Stimulated activated CD8-positive, alpha-beta memory T cell treated with anti-CD3 and anti-CD28 coated beads, Interleukin-15, amount 100 ng/mL, for 4 hours (primary cell): Measurements from ENCODE around the gene KIF5A.

ENCODE experiments used
- DNase-seq, 2 donors: peaks; one replicate each; pipeline ENCODE4 v3.0.0-alpha.2; 2020; ENCODE audit warnings: low read depth in 2 of 2

The KIF5A gene

DNA sequence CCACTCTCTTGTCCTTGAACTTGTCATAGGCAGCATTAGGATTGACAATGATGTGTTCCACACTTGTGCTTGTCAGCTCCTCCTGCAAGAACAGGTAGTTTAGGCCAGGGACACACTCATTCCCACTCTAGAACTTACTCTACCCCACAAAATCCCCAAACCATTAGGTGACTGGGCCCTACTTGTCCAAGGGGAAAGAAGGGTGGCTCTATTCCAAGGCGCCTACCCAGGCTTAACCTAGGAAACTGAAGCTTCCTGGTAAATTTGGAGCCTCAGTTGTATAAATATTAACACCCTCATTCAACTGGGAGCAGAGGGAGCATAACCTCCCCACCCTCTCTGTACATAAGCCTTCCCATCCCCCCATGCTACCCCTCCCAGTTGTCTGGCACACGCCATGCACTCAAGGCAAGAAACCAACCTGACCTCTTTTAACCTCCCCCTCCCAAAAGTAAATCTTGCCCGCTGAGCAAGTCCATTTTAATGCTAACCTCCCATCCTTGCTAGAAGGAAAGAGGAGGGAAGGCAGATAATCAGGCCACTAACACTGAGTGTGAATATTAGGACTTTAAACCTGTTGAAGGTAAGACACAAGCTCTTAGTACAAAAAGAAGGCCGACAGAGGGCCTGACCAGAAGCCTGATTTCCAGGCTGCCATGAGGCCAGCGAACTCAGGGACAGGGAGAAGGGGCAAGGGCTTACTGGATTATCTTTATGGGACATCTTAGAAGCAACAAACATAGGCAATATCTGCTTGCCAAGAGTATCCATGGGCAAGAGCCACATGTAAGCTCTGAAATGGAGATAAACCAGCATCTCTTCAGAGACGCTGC, 13.9 kb upstream of the KIF5A start:
- DNase-seq = no peak

- DNase-seq = no peak
These were observed 13.3 kb upstream of the KIF5A start for GRCh38 chr12:57536597-57536942.

DNA sequence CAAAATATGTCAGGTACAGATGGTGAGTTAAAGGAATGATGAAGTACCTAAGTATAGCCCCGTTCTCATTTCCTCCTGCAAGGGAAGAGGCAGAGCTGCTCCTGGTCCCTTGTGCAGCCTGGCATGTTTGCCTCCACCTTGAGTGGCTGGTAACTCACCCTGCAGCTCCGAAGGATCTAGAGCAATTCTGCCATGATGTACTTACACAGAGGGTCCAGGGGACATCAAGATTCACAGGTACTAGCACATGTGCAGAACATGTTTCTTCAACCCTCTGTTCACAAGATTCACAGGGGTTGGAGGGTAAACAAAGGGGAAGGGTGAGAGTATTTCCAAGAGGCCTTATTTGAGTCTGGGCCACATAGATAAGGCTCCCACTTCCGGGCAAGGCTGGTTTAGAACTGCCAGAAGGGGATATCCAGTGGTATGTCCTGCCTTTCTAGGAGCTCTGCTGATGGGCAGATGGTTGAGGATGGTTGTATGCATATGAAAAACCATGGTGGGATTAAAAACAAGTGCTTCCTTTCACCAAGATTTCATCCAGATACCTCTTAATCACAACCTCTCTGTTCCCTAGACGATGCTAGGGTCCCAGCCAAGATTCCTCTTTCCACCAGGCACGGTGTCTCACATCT, 10.6 kb upstream of the KIF5A start:
- no peak for DNase-seq

GRCh38 chr12:57541001-57541400, 8.8 kb upstream of the KIF5A start:
- DNase-seq = no peak

DNA sequence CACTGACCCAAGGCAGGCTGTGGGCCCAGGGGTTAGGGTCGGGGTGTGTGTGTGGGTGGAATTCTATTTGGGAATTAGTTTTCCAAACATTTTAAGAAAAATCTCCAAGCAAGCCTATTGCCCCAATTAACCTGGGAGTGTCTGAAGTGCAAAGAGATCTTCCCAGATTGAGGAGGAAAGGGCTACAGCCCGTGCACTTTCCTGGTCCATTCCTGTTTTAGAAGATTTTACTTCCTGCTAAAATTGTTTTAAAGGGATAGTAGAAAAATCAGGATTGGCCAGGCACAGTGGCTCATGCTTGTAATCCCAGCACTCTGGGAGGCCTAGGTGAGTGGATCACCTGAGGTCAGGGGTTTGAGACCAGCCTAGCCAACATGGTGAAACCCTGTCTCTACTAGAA, 8.1 kb upstream of the KIF5A start:
- DNase-seq = no peak

DNA sequence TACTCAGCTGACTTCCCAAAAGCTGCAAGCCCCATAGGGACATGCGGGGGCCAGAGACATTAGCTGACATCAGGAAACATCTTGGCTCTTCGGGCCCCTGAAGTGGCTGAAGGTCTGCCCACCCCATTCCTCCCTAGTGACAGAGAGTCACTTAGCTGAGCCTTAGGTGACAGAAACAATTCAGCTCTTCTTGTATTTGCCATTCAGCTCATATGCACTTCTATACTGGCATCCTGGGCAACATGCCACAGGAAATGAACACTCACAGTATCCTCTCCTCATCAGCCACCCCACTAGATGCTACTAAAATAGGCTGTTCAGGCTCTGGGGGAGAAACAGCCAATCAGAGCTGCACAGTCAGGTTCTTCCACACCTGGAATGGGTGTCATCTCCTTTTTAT, 6.3 kb upstream of the KIF5A start:
- DNase-seq = no peak

DNA sequence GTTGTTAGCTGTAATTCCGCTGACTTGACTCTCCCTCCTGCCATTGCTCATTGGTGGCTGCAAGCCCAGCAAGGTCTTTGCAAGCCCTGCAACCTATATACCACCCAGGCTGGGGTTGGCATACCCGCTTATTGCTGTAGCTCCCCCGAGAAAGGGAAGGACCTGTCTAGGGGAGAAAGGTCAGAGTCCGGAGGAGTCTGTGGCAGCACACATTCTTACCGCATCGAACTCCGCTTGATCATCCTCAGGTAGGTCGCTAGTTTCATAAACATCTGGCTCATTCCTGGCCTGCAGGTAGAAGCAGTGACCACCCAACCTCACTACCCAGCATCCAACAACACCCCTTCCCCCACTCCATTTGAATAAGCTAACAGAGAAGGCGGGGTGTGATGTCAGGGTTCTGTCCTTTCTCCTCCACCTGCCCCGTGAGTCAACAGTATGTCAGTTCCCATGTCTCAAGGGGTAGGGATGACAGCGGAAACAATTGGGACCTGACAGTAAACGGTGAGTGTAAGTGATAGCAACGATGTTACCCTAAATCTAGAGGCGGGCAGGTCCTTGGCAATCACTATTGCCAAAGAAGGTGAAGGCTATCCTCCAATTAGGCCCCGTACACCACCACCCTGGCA, 3.9 kb upstream of the KIF5A start:
- no peak for DNase-seq

DNA sequence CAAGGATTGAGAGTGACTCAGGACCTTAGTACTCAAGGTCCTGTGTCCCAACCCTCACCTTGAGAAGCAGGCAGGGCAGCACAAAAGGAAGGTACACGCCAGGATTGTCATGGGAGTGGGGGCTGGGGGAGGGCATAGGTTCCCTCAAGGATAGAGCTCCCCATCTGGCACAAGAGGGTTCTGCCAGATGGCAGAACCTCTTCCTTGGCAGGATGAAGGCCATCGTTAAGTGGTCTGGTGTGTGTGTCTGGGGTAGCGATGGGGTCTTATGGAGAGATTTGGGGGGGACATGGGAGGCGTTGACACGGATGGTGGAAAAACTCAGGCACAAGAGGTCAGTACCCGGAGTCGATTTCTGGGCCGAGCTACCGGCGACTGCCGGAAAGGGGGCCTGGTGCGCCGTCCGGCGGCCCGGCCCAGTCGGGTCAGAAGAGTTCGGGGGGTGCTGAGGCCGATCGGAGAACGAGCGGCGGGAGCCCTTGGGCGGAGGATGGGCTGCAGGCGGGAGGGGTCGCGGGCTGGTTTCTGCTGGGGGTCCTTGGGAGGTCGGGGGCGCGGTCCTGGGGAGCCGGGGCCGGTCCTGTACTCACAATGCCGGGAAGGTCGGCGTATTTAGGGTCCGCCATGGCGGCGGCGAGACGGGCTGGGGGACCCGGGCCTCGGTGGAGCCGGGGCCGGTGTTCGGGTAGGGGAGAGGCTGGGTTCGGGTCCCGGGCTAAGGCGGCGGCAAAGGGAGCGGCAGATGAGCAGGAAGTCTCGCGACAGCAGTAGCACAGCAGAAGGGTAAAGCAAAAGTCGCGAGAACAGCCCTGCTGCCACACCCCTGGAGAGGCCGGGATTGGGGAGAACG, 3.2 kb upstream of the KIF5A start, which contains the start of gene DCTN2:
Gene DCTN2 (minus strand): TSS at position 755 of the 850 bp plus-strand sequence. CDS start 129 bp downstream, at position 626.
- DNase-seq = peak; percentile 81 to 91

DNA sequence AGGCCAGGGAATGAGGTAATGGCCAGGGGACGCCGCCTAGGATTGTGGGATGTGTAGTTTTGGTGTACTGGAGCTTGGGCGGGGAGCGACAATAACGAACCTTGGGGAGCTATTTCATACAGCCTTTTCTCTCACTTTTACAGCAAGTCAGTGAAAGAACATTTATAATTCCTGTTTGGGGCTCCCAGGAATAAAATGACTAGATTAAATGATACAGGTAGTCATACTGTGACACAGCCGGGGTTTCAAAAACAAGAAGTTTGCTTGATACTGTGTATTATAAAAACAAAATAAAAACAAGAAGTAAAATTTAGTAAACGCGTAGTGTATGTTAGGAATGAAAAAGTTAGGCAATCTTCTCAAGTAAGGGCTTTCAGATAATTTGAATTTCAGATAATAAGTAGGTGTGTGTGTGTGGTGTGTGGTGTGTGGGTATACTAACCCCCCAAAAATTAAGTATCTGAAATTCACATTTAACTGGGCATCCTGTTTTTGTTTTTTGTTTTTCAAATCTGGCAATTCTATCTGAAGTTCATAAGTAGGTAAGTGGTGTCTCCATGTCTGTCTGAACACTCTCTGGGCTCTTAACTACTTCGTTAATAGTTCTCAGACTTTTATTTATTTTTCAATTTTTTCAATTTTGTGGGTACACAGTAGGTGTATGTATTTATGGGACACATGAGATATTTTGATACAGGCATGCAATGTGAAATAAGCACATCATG, 2.4 kb upstream of the KIF5A start:
- no peak for DNase-seq

DNA sequence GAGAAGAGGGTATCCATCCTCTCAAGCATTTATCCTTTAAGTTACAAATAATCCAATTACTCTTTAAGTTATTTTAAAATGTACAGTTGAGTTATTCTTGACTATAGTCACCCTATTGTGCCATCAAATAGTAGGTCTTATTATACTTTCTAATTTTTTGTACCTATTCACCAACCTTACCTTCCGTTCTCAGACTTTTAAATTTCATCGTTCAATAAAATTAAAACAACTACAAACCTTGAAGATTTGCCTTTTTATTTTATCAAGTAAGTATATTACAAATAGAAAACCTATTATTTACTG, 1.9 kb upstream of the KIF5A start:
- no peak for DNase-seq

DNA sequence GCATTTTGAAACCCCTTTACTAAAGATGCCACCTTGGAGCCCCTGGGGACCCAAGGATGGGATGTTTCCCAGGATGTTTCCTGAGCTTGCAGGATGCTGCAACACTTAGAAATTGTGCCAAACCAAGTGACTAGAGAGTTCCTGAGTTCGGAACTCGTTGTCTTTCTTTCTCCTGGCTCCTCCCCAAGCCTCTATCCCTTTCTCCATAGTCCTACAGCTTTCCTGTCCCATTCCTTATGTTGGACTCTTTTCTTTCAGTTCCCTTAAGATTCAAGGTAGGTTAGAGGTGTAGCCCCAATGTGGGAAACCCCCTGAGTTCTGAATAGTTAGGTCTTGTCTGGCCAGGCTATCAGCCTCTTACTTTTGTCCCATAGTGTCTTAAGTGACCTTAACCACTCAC, 1.4 kb upstream of the KIF5A start:
- no peak for DNase-seq

DNA sequence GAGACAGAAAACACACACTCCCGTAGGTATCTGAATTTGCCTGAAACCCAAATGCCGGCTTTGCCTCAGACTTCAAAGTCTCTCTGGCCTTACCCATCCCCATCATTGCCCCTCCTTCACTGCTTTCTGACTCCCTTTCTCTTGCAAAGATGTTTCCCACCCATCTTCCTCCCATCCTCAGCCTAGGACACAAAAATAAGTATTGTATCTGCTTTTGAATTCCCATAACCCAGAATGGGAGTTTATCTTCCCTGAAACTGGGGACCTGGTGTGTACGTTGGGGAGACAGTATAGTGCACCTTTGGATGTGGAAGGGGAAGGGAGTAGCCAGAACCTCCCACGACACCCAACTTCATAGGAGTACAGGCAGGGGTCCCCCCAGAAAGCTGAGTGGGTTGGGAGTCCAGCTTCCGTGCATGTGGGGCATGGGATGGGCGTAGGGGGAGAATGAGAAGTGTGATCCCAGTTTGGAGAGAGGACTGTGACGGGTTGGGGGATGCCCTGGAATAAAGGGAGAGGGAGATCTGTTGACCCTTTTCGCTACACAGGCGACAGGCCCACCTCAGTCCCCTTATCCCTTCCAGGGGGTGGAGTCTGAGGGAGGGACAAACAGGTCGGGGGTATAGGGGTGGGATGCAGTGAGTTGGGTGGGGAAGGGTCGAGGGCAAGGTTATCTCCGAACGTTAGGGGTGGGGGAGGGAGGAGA, 488 bp upstream of the KIF5A start:
- DNase-seq = no peak

DNA sequence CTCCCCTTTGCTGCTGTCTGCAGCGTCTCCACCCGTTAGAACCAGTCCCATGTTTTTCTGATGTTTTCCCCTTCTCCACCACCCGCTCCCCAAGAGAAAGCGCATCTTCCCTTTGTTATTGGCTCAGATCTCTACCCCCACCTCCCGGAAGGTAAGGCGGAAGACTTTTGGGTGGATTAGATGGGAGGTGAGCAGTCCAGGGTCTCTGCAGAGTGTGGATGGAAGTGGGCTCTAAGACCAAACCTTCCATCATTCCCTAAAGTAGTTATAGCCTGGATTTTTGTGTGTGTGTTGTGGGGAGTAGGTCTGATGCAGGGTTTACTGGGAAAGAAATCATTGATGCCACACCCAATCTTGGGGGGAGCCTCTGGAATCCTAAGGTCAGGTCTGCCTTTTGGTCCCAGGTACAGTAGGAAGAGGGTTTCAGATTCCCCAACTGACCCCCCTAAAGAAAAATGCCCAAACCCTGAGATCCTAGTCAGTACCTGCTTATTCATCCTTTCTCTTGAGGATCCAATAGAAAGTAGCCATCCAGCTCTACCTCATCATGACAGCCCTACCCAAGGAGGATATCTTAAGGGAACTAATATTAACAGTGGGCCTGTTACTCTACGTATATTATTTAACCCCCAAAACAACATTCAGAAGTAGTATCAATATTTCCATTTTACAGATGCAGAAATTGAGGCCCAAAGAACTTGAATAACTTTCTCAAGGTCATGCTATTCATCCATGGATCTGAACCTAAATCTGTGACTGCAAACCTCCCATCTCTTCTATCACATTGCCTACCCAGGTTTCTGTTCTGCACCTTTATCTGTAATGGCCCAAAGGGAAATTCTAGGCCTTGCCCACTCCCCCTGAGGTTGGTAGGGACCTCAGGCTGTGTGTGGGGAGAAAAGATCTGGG, 1.1 kb downstream of the KIF5A start:
- DNase-seq = no peak

DNA sequence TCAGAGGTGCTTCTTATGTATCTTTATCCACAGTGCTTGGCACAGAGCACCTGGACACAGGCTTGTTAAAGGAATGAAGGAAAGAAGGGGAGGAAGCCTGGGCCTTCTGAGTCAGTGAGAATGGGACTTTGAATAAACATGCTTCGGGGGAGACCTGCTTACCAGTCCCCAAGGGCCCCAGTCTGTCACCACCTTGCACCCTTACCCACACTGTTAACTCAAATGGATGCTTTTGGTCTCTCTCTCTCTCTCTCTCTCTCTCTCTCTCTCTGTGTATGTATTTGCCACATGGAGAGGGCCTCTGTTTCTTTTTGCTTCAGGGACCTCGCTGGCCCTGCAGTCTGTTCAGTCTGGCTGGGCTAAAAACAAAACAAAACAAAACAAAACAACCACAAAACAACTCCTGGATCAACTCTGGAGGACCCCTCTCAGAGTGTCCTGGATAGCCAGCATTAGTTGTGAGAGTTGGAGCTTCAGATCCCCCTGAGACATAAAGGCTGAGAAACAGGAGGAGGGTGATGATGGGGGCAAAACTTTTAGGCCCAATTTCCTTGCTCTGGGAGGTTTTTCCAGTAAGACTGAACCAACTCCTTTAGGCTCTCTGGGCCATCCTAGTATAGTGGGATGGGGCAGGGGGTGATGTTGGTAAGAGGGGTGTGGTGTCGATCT, 1.9 kb downstream of the KIF5A start:
- no peak for DNase-seq

DNA sequence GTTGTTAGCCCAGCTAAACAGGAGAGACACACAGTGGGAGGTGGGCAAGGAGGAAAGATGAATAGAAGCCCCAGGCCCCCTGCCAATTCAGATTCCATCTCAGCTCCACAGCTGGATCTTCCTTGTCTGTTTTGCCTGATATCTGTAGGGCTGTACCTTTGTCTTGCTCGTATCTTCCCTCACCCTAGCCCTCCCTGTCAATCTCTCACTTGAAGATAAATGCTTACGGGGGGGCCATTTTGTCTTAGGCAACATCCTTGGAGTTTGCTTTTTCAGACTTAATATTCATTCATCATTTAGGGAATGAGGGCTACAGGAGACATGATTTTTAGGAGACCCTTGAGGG, 2.4 kb downstream of the KIF5A start:
- DNase-seq = no peak

DNA sequence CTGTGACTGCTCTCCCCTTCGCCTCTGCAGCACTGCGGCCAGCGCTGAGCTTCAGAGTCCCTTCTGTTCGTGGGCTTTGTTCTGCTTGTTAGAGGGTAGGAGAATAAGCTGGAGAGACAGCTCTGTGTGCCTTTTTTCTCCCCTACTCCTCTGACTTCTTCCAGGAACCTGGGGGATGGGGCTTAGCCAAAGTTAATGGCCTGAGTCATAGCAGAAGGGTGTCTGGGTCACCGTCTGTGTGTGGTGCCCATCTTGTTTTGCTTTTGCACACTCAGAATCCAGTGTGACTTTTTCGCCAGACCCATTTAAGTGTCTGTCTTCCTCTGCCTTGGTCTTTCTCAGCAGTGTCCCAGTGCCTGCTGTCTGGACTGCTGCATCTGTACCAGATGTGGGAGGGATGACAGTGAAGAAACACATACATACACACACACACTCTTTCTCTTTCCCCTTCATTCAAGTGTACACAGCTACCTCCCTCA, 3.0 kb downstream of the KIF5A start:
- DNase-seq = no peak

DNA sequence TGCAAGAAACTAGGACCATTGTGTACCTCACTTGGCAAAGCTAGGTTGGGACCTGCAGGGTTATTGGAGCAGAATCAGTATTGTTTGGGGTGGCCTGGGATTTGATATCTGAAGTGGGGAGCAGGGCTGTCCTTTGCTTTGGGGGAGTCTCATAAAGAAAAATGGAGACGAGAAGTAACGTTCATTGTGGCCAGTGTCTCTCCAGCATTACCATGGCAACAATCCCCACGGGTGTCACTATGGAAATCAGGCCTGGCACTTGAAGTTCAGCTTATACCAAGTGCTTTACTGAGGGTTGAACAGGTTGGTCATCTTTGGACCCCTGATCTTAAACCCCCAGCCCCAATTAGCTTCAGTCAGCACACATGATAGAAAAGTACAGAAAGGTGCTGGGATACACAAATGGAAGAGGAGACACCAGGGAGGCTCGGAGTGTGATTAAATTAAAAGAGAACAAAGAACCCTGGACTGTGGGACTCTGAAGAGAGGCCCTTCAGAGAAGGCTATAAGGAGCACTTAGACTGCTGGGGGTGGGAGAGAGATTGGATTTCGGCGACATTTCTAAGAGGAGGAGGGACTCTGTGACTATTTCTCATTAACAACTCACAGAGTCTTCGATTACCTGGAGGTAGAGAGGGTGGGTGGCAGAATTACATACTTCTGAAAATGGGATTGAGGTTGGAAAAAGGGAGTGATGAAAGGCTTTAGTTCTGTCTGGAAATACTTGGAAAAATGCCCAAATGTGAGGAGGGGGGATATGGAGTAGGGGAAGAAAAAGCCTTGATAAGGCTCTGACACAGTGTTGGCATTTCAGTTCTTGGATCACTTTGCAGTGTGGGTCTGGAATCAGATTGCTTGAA, 3.7 kb downstream of the KIF5A start:
- DNase-seq = no peak

GRCh38 chr12:57554453-57554852, 4.6 kb downstream of the KIF5A start:
- DNase-seq = no peak
